GM12892 (cell line): Measurements from ENCODE around the gene TENM4.

ENCODE experiments used
- POLR2A ChIP-seq: IDR thresholded peaks from 2 replicates; pipeline ENCODE4 v1.6.1; 2011; ENCODE audit warnings: low read depth, low read length, control low read depth
- POLR2AphosphoS5 ChIP-seq: IDR thresholded peaks from 2 replicates; pipeline ENCODE4 v1.6.1; 2011; ENCODE audit warnings: low read depth, low read length, control low read depth

DNA sequence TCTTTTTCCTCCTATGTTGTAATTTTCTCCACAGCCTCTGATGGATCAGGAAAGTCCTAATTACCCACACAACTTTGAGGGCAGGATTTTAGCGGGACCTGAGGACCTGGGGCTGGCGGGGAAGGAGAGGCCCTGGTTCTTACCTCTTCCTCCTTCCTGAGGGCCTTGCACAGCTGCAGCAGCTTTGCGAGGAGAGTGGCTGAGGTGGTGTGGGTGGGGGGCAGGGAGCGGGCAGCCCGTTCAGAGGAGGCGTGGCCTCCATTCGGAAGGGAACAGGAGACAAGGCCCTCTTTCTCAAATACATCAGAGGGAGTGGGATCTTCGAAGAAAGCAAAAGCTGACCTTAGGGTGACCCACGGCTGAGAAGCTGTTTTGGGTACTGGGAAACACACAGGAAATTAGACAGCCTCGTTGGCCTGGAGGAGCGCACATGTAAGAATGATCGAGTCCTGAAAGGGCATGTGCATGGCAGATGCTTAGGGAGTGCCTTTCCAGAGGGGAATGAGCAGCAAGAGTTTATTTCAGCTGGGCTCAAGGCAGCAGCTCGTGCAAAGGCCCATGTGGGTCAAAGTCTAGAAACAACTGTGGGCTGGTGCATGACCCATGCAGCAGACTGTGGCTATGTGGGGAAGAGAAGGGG, 789.6 kb downstream of the TENM4 start:
- TF ChIP-seq POLR2AphosphoS5 (no peak), POLR2A (no peak)
